NOMO-1 treated with dmso at 0.1 percent for 144 hours (cell line): ENCODE results near the gene NRP2.

Experiments used
- DNase-seq: peaks from one replicate; lab custom pipeline; 2025; ENCODE audit not compliant: unreplicated experiment; lab: John Stamatoyannopoulos, UW

The NRP2 gene

DNA sequence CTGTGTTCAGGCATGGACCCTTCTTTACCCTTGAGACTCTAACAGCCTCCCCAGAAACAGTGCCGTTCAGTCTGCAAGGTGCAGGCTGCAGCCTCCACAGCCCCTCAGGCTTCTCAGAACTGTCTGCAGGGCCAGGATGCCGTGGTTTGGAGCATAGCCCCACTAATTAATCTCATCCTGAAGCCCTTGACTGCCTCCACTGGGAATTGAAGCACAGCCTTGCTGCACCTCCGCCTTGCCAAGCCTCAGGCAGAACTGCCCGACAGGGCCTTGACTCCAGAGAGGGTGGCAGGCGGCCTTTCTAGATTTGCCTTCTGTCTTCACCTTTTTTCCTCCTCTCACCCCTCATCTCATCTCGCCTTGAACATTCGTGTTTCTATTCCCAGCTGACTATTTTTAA lies 119.8 kb downstream of the NRP2 start:
- no peak for DNase-seq

DNA sequence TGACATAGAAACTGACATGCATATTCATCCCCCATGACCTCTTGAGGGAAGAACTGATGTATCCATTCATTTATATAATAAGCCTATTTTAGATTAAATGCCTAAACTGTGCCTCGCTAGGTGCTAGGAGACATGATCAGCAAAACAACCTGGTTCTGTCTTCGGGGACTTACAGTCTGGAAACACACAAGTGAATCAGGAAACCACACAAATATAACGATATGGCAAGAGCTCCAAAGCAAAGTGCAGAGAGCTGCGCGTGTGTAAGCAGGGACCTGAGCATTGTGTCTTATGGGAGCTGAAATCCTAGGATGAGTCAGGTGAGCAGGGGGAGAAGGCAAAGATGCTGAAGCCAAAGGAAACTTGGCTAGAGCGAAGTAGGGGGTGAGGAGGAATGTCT lies 120.6 kb downstream of the NRP2 start:
- DNase-seq: no peak

- no peak for DNase-seq
These were observed 121.2 kb downstream of the NRP2 start for GRCh38 chr2:205803500-205803899.

DNA sequence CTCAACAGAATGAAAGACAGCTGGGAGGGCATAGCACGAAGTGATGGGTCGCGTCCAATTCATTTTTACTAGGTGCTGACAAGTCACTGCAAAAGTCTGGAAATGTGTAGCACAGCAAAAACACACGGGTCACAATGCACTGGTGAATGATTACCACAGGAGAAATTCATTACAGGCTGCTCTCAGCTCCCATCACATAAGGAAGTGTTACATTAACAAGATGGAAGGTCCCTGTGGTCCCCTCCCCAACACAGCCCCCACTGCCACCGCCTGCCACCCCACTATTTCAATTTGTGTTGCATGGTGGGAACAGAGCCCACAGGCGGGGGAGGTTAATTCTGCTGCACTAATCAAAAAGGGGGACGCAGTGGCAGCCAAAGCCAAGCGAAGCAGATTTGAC lies 122.8 kb downstream of the NRP2 start:
- no peak for DNase-seq

DNA sequence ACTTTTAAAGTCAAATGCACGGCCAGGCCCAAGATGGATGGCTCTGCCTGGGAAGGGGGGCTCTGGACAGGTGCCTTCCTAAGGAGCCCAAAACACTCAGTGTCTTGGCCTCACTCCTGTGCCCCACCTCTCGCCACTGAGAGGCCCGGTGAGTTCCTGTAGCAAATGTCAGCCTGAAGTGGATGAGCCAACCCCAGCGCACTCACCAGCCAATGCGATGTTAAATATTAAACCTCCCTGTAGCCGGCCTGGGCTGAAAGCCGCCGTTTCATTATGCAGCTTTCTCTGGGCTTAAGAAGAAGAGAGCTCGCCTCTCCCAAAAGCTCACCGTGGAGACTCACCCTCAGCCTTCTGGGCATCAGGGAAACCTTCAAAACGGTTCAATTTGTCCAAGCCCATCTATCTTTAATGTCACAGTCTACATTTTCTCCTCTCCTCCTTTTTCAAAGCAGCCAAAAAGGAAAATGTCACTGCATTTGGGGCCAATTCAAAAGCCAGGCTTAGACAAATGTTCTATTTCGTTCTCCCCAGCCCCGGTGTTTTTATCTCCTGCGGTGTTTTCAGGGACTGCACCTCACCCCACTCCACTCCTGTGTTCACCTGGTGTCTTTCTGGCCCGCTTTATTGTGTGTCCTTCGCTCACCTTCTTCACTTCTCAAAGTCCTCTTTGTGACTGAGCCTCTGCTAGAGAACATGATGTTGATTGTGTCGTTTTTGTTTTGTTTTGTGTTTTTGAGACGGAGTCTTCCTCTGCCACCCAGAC lies 124.0 kb downstream of the NRP2 start:
- no peak for DNase-seq

DNA sequence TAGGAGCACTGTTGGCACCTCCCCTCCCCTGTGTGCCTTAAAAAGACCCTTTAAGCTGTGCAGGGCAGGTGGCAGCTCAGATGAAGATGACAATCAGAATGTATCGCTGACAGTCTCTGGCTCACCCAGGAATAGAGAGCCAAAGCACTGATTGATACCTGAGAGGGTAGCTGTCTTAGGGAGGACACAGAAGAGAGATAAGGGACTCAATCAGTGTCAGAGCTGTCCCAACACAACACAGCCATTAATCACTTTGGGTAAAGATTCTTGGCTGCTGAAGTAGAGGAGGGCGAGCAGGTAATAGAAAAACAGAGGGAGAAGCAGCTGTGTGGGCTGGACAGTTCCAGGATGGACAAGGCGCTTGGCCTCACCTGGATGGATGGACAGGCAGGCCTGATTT lies 124.9 kb downstream of the NRP2 start:
- DNase-seq: no peak

DNA sequence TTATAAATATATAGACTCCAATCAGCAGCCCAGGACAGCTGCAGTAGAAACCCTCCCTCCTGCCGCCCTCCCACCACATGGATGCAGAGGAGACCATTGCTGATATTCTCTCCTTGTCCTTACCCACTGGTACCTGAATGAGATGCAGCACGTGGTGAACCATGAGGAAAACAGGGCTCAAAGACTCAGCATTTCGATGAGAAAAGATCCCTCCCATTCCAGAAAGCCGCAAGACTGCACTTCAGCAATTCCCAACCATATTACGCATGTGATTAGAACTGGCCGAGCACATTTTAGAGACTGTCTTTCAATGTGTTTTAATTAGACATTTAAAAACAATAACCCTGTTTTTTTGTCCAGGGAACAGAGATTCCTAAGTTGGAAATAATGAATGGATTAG lies 125.5 kb downstream of the NRP2 start:
- DNase-seq: no peak

DNA sequence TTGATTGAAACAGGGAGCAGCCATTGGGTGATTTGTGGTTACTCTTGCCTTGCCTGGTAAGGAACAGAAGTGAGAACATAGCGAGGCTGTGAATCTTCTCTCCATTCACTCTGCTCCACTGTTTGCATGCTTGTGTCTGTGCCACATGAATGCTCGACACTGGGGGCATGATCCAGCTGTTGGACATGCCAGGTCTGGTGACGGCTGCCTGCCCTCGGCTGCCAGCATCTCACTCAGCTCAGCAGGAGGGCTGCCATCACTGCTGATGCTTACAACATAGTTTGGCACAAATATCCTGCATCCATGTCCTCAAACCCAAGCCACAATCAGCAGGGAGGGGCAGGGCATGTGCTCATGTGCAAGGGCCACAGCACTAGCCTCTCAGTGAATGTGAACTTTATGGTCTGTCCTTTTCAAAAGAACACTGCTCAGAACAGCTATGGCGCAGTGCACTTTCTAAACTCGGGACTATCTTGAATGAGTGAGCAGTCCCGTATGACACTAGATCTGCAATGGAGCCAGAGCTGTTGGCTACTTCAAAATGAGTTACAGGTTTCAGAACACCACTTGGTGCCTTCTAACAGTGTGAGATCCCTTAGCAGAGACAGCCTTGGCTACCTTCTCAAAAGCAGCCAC lies 126.3 kb downstream of the NRP2 start:
- no peak for DNase-seq

- no peak for DNase-seq
These were observed 129.1 kb downstream of the NRP2 start for GRCh38 chr2:205811387-205811786.

- DNase-seq: no peak
These were observed 131.7 kb downstream of the NRP2 start for GRCh38 chr2:205814039-205814364.

DNA sequence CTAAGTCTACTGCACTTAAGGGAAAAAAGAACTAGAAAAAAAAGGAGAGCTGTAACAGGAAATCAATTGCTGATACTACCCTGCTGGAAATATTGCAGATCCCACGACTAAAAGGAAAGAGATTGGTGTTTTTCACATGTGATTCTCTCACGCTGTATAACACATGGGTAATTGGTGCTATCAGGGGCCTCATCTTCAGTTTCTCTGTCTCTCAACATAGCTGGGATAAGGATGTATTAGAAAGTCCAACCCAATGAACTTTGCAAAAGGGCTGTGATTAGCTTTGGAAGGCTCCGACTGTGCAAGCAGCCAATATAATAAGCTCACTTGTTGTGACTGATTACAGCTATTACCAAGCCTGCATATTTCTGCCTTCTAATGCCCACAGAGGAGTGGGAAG lies 133.4 kb downstream of the NRP2 start:
- DNase-seq: no peak

- no peak for DNase-seq
These were observed 134.0 kb downstream of the NRP2 start for GRCh38 chr2:205816268-205816667.

GRCh38 chr2:205822579-205822978 lies 140.3 kb downstream of the NRP2 start:
- no peak for DNase-seq

DNA sequence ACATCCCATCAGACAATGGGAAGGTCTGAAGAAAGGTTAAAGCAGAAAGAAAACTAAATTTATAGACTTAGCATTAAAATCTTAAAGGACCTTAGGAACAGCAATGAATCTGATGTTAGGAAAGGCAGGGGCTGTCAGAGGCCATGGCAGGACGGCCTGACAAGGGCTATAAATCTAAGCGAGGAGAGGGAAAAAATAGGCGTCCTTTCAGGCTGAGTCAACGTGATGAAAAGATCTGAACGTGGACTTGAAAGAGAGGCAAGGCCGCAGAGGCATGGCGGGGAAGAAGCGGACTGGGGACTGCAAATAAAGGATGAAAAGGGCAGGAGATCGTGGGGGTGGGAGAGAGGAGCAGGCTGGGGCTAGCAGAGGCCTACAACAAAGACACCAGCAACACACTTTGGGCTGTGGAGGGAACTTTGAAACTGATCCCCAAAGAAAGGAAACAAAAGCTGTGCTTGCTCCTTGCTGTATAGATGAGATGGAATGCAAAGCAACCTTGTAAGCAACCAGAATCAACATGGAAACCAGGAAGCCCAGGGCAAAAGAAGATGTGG lies 145.6 kb downstream of the NRP2 start:
- no peak for DNase-seq

DNA sequence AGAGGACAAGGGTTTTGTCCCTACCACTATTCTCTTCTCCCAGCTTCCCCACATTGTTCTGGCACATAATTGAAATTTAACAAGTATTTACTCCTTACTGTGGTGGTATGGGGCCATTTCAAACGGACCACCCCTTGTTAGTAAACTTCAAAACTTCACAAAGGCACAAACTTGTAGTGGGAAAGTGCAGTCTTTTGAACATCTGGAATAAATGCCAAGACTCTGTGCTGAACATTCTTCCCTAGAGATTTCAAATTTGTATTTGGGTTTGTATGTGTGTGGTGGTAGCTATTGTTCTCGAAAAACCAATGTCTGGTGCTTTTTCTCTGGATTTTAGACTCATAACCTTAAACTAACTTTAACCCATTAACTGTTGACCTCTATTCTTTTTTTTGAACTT lies 151.6 kb downstream of the NRP2 start:
- no peak for DNase-seq

- no peak for DNase-seq
These were observed 152.5 kb downstream of the NRP2 start for GRCh38 chr2:205834796-205835195.

DNA sequence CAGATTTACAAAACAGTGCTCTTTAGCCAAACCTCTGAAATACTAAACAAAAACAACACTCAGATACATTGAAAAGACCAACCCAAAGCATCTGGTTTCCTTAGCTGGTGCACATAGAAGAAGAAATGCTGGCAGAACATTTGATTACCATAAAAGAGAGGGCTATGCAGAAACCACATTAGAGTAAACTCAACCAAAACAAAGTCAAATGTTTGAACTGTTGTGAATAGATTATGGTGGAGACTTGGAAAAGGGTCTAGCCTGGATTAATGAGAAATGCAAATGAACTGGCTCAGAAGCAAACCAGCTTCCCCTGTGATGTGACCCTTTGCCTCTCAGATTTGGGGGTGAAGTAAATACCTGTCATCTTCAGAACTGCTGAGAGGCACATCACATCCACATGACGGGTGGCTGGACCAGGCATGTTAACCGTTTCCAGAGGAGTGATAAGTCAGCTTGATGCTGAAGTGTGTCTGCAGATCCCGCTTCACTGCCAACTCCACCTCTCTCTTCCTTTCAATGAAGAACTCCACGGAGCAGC lies 153.0 kb downstream of the NRP2 start:
- DNase-seq: no peak

DNA sequence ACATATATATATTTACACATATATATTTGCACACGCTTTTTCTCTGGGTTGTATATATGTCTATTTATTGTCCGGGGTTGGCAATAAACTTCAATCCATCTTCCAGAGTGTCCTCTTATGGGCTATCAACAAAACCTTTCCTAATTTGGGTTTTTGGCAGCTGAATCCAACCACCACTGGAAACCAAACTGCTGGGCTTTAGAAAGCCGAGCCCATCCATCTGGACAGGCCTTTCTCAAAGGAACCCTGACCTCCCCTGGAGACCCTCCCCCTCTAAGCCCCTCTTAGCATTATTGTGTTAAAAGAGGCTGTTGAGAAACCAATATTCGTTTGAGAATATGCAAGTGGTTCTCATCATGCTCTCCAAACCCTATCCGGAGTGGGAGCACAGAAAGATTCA lies 153.6 kb downstream of the NRP2 start:
- no peak for DNase-seq

GRCh38 chr2:205836477-205837221 lies 154.3 kb downstream of the NRP2 start:
- no peak for DNase-seq

DNA sequence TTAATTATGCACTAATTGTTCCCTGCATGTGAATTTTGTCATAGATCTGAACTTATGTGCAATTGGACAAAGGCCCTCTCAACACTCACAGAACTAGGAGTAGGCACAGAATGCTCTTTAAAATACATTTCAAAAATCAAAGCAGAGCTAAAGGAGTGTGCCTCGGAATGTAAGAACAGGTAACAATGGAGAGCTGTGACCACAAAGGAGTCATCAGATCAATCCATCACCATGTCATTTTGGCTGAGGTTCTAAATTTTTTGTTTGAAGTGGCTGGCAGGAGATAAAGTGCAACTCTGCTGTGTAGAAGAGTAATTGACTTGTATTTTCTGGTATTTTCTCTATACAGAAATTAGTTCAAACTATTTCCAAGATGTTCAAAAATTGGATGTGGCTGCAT lies 155.4 kb downstream of the NRP2 start:
- no peak for DNase-seq

DNA sequence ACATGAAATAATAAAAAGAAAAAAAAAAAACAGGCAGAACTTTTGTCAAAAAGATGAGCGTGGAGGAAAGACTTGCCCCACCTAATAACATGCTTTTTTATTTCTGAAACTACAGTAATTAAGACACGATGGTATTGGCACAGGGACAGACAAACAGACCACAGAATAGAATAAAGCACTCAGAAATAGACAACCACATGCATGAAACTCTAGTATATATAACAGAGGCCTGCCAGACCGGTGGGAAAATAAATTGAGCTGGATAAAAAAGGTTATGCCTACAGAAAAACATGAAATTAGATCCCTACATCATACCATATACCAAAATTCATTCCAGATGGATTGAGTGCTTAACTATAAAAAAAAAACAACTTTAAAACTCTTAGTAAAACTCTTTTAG lies 163.1 kb downstream of the NRP2 start:
- DNase-seq: no peak
